HUES6 (cell line): ENCODE results near the gene NSUN2.

ENCODE experiments used
- H3K27ac ChIP-seq: 2 replicates; pipeline ENCODE4 v1.7.0; 2013; ENCODE audit warnings: low read depth, mild to moderate bottlenecking, low read length, inconsistent platforms
- H3K27me3 ChIP-seq: 2 replicates; pipeline ENCODE4 v1.6.1; 2013; ENCODE audit warnings: low read length; ENCODE audit not compliant: control insufficient read depth, insufficient read depth
- H3K36me3 ChIP-seq: 2 replicates; pipeline ENCODE4 v1.6.1; 2013; ENCODE audit warnings: low read length; ENCODE audit not compliant: control insufficient read depth, insufficient read depth
- H3K4me1 ChIP-seq: 2 replicates; pipeline ENCODE4 v1.6.1; 2013; ENCODE audit warnings: low read length; ENCODE audit not compliant: control insufficient read depth, insufficient read depth
- H3K4me3 ChIP-seq: 2 replicates; pipeline ENCODE4 v1.5.1; 2013; ENCODE audit warnings: low read depth, low read length
- H3K9ac ChIP-seq: one replicate; pipeline ENCODE4 v1.6.1; 2013; ENCODE audit warnings: mild to moderate bottlenecking, low read length
- H3K9me3 ChIP-seq: 2 replicates; pipeline ENCODE4 v1.6.1; 2013; ENCODE audit warnings: low read depth, low read length; ENCODE audit not compliant: control insufficient read depth, insufficient read depth

NSUN2 gene

DNA sequence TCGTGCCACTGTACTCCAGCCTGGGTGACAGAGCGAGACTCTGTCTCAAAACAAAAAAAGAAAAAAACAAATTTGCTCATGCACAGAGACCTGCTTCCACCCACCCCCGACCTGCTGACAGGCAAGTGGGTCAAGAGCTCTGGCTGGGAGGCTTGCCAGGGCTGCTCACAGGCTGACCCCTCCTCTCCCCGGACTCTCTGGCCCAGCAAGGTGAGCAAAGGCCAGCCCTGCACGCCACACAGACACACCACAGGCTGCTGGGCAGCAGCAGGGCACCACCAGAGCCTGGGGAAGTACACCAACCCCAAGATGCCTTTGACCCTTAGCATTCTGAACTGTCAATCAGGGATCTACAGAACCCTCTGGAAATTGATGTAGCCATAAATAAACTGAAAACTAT lies 29.2 kb downstream of the NSUN2 start:
- no peak overlapping the region for H3K4me3 ChIP-seq
- no peaks in the 10 kb centered on the region for H3K4me1 ChIP-seq
- H3K9me3 ChIP-seq, result no peaks in the 10 kb centered on the region
- no peaks in the 10 kb centered on the region for H3K27me3 ChIP-seq
- no peak overlapping the region for H3K9ac ChIP-seq
- peaks cover 95% of the 10 kb centered on the region for H3K36me3 ChIP-seq
- no peak overlapping the region for H3K27ac ChIP-seq

GRCh38 chr5:6602441-6602840 lies 30.4 kb downstream of the NSUN2 start:
- Histone ChIP-seq H3K27me3 (no peaks in the 10 kb centered on the region), H3K4me3 (no peak overlapping the region), H3K9ac (no peak overlapping the region), H3K9me3 (no peaks in the 10 kb centered on the region), H3K4me1 (no peaks in the 10 kb centered on the region), H3K27ac (no peak overlapping the region), H3K36me3 (peaks cover 95% of the 10 kb centered on the region)

GRCh38 chr5:6601816-6602215 lies 31.0 kb downstream of the NSUN2 start:
- Histone ChIP-seq H3K9me3 (no peaks in the 10 kb centered on the region), H3K27ac (no peak overlapping the region), H3K36me3 (peaks cover 91% of the 10 kb centered on the region), H3K4me1 (no peaks in the 10 kb centered on the region), H3K4me3 (no peak overlapping the region), H3K9ac (no peak overlapping the region), H3K27me3 (no peaks in the 10 kb centered on the region)

DNA sequence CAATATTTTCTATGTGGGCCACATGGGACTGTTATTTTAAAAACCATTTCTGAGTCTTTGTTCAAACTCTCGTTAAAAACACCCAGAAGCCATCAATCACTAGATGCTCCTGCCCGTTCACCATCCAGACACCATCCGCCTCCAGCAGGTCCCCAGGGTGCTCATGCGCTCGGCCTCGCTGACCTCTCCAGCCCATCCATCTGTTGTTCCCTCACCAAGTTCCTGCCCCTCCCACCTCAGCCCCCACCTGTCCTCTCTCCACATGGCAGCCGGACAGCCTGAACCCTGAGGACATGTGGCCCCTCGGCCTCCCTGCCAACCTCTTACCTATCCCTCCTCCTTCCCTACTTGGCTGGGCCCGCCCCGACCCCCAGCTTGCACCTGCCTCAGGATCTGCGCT lies 31.6 kb downstream of the NSUN2 start:
- Histone ChIP-seq H3K9me3 (no peaks in the 10 kb centered on the region), H3K9ac (no peak overlapping the region), H3K4me3 (no peak overlapping the region), H3K4me1 (no peaks in the 10 kb centered on the region), H3K36me3 (peaks cover 92% of the 10 kb centered on the region), H3K27ac (no peak overlapping the region), H3K27me3 (no peaks in the 10 kb centered on the region)

DNA sequence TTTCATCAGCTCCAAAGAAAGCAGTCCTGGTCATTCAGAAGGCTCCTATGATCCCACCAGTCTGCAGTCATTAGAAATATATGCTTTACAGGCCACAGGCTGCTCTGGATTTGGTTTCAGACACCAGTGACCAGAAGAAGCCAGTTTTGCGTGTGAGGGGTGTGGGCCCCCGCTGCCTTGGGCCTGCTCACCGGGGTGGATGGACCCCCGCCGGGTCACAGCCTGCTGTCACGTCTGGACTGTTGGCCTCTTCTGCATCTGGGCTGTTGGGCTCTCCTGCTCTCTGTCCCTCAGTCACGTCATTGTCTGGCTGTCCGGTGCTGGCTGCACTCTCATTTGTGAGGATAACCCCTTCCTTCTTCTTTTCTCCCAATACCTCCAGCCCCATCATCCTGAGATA lies 33.1 kb downstream of the NSUN2 start:
- no peaks in the 10 kb centered on the region for H3K4me1 ChIP-seq

GRCh38 chr5:6598351-6598900 lies 34.4 kb downstream of the NSUN2 start:
- no peak overlapping the region for H3K9ac ChIP-seq
- H3K9me3 ChIP-seq, result no peaks in the 10 kb centered on the region
- H3K4me3 ChIP-seq, result no peak overlapping the region
- H3K27me3 ChIP-seq, result no peaks in the 10 kb centered on the region
- no peak overlapping the region for H3K27ac ChIP-seq
- no peaks in the 10 kb centered on the region for H3K4me1 ChIP-seq
- peaks cover 65% of the 10 kb centered on the region for H3K36me3 ChIP-seq

More for the DNA sequence above, 33.1 kb downstream of the NSUN2 start:
- Histone ChIP-seq H3K27me3 (no peaks in the 10 kb centered on the region), H3K36me3 (peaks cover 78% of the 10 kb centered on the region), H3K27ac (no peak overlapping the region), H3K9ac (no peak overlapping the region), H3K9me3 (no peaks in the 10 kb centered on the region), H3K4me3 (no peak overlapping the region)

GRCh38 chr5:6597557-6597956 lies 35.3 kb downstream of the NSUN2 start:
- H3K36me3 ChIP-seq, result peaks cover 58% of the 10 kb centered on the region
- H3K4me1 ChIP-seq, result no peaks in the 10 kb centered on the region

GRCh38 chr5:6596388-6596787 lies 36.5 kb downstream of the NSUN2 start:
- H3K27ac ChIP-seq, result no peak overlapping the region

More at GRCh38 chr5:6597557-6597956, 35.3 kb downstream of the NSUN2 start:
- no peaks in the 10 kb centered on the region; the same call in 1 of the 2 replicates for H3K9me3 ChIP-seq
- H3K4me3 ChIP-seq, result no peak overlapping the region
- no peak overlapping the region for H3K9ac ChIP-seq
- no peak overlapping the region for H3K27ac ChIP-seq
- H3K27me3 ChIP-seq, result no peaks in the 10 kb centered on the region

GRCh38 chr5:6595405-6595804 lies 37.4 kb downstream of the NSUN2 start:
- Histone ChIP-seq H3K9me3 (no peaks in the 10 kb centered on the region; the same call in 1 of the 2 replicates), H3K4me1 (no peaks in the 10 kb centered on the region), H3K36me3 (peaks cover 36% of the 10 kb centered on the region), H3K9ac (no peak overlapping the region), H3K4me3 (no peak overlapping the region), H3K27me3 (no peaks in the 10 kb centered on the region), H3K27ac (no peak overlapping the region)

More at GRCh38 chr5:6596388-6596787, 36.5 kb downstream of the NSUN2 start:
- H3K9ac ChIP-seq, result no peak overlapping the region
- H3K4me1 ChIP-seq, result no peaks in the 10 kb centered on the region
- no peak overlapping the region for H3K4me3 ChIP-seq
- peaks cover 46% of the 10 kb centered on the region for H3K36me3 ChIP-seq
- no peaks in the 10 kb centered on the region for H3K27me3 ChIP-seq
- no peaks in the 10 kb centered on the region; the same call in 1 of the 2 replicates for H3K9me3 ChIP-seq

DNA sequence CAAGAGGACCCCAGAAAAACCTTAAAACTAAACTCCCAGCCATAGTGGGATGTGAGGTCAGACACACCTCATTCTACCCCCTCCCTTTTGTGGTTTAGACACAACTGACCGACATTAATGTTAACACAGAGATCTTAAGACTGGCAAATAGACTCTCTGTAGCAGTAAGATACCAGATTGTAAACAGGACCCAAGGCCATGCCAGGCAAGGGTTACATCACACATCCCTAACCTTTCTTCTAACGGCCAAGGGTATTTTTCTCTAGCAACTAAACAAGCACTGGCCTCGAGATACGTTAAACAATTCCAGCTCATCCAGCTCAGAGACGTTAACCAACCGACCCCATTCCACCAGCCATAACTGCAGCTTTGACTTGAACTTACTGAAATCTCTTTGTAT lies 38.8 kb downstream of the NSUN2 start:
- no peak overlapping the region for H3K27ac ChIP-seq
- no peaks in the 10 kb centered on the region for H3K4me1 ChIP-seq
- H3K4me3 ChIP-seq, result no peak overlapping the region
- H3K9ac ChIP-seq, result no peak overlapping the region
- no peaks in the 10 kb centered on the region; the same call in 1 of the 2 replicates for H3K9me3 ChIP-seq
- H3K27me3 ChIP-seq, result no peaks in the 10 kb centered on the region
- peaks cover 24% of the 10 kb centered on the region for H3K36me3 ChIP-seq

- no peaks in the 10 kb centered on the region for H3K27me3 ChIP-seq
Measured at GRCh38 chr5:6593148-6594016, 39.5 kb downstream of the NSUN2 start.

More at GRCh38 chr5:6593148-6594016, 39.5 kb downstream of the NSUN2 start:
- Histone ChIP-seq H3K27ac (no peak overlapping the region), H3K4me3 (no peak overlapping the region), H3K36me3 (peaks cover 17% of the 10 kb centered on the region), H3K4me1 (no peaks in the 10 kb centered on the region), H3K9me3 (no peaks in the 10 kb centered on the region; the same call in 1 of the 2 replicates), H3K9ac (no peak overlapping the region)
